ENCODE measurements around the gene HECTD3.
"Not testable (repeated sequence)": the region's sequence is repeated elsewhere in the genome, so short reads cannot be mapped to it uniquely, and the experiment has no call there.

Gene HECTD3

DNA sequence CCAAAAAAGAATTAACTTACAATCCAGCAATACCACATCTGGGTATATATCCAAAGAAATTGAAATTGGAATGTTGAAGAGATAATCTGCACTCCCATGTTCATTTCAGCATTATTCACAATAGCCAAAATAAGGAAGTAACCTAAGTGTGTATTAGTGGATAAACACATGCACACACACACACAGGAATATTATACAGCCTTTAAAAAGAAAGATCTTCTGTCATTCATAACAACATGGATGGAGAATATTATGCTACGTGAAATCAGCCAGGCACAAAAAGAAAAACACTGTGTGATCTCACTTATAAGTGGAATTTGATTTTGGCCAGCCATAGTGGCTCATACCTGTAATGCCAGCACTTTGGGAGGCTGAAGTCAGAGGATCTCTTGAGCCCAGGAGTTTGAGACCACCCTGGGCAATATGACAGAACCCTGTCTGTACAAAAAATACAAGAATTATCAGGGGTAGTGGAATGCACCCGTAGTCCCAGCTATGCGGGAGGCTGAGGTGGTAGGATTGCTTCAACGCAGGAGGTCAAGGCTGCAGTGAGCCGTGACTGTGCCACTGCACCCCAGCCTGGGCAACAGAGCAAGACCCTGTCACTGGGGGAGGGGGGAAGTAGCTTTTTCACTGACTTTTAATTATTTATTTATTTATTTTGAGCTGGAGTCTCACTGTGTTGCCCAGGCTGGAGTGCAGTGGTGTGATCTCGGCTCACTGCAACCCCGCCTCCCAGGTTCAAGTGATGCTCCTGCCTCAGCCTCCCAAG, 15.5 kb downstream of the HECTD3 start:
- no peaks in the 10 kb centered on the region for H3K36me3 ChIP-seq (ENCODE audit: insufficient read depth)
- no peaks in the 10 kb centered on the region for H3K4me1 ChIP-seq (ENCODE audit: low read depth, poor library complexity, severe bottlenecking)
- no peak overlapping the region for H3K27ac ChIP-seq
- no peaks in the 10 kb centered on the region for H3K79me2 ChIP-seq (ENCODE audit: insufficient read depth, low read depth)
- H3K27me3 ChIP-seq (ENCODE audit: insufficient read depth, low read depth): no peaks in the 10 kb centered on the region
- no peak overlapping the region for H2AFZ ChIP-seq (ENCODE audit: low read depth)
- no peak overlapping the region for H3K4me3 ChIP-seq (IDR thresholded peaks at IDR 0.05; ENCODE audit: insufficient read depth, low read depth, low read length)
- TF ChIP-seq, protein P1, sequence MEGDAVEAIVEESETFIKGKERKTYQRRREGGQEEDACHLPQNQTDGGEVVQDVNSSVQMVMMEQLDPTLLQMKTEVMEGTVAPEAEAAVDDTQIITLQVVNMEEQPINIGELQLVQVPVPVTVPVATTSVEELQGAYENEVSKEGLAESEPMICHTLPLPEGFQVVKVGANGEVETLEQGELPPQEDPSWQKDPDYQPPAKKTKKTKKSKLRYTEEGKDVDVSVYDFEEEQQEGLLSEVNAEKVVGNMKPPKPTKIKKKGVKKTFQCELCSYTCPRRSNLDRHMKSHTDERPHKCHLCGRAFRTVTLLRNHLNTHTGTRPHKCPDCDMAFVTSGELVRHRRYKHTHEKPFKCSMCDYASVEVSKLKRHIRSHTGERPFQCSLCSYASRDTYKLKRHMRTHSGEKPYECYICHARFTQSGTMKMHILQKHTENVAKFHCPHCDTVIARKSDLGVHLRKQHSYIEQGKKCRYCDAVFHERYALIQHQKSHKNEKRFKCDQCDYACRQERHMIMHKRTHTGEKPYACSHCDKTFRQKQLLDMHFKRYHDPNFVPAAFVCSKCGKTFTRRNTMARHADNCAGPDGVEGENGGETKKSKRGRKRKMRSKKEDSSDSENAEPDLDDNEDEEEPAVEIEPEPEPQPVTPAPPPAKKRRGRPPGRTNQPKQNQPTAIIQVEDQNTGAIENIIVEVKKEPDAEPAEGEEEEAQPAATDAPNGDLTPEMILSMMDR (conservative IDR thresholded peaks at IDR 0.05; ENCODE audit: low read depth, low read length): no peak
- H3K9ac ChIP-seq: no peak overlapping the region
- H4K20me1 ChIP-seq (ENCODE audit: insufficient read depth): no peaks in the 10 kb centered on the region
- H3K4me2 ChIP-seq: no peak overlapping the region

DNA sequence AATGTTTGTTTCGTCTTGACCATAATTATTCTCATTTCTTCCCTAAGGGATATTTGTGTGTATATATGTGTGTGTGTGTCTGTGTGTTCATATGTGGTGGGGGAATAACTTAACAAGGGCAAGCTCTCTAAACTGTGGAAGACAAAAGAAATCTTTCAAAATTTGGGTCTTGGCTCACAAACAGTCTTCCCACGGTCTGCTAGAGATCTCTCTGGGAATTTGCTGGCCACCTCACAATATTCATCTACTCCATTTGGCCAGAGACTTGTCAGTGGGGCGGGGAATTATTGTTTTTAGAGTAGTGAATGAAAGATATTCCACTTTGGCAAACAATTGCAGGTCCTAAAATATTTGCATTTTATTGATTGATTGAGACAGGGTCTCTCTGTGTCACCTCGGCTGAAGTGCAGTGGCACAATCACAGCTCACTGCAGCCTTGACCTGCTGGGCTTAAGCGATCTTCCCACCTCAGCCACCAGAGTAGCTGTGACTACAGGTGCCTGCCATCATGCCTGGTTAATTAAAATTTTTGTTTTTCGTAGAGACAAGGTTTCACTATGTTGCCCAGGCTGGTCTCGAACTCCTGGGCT, 16.7 kb downstream of the HECTD3 start:
- H3K4me1 ChIP-seq (ENCODE audit: low read depth, poor library complexity, severe bottlenecking): no peaks in the 10 kb centered on the region
- no peak overlapping the region for H3K4me3 ChIP-seq (IDR thresholded peaks at IDR 0.05; ENCODE audit: insufficient read depth, low read depth, low read length)
- no peak overlapping the region for H3K9ac ChIP-seq
- H3K4me2 ChIP-seq: no peak overlapping the region
- no peaks in the 10 kb centered on the region for H3K79me2 ChIP-seq (ENCODE audit: insufficient read depth, low read depth)
- no peaks in the 10 kb centered on the region for H3K36me3 ChIP-seq (ENCODE audit: insufficient read depth)
- H3K27me3 ChIP-seq (ENCODE audit: insufficient read depth, low read depth): no peaks in the 10 kb centered on the region
- TF ChIP-seq, protein P1 (conservative IDR thresholded peaks at IDR 0.05; ENCODE audit: low read depth, low read length): no peak
- no peak overlapping the region for H2AFZ ChIP-seq (ENCODE audit: low read depth)
- no peak overlapping the region for H3K27ac ChIP-seq
- H4K20me1 ChIP-seq (ENCODE audit: insufficient read depth): no peaks in the 10 kb centered on the region

DNA sequence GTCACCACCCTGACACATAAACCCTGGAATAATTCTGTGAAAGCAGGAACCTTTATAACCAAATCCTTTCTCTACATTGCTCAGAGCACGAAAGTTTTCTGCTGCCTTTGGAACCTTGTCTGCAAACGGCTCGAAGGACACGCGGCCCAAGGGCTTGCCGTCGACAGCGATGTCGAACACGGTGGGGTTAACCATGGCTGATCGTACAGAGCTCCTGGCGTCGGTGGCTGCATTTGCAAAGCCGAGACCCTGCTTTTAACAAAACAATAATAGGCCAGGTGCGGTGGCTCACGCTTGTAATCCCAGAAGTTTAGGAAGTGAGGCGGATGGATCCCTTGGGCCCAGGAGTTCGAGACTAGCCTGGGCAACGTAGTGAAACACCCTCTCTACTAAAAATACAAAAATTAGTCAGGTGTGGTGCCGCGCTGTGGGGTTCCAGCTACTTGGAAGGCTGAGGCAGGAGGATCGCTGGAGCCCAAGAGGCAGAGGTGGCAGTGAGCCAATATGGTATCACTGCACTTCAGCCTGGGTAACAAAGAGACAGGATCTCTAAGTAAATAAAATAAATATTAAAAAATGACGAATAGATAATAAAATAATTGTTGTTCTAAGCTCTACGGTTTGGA, 22.5 kb downstream of the HECTD3 start:
- Histone ChIP-seq H4K20me1 (ENCODE audit: insufficient read depth) (no peaks in the 10 kb centered on the region), H3K36me3 (ENCODE audit: insufficient read depth) (no peaks in the 10 kb centered on the region), H3K27ac (no peak overlapping the region), H3K4me2 (no peak overlapping the region), H3K4me3 (IDR thresholded peaks at IDR 0.05; ENCODE audit: insufficient read depth, low read depth, low read length) (no peak overlapping the region), H3K79me2 (ENCODE audit: insufficient read depth, low read depth) (peaks cover 13% of the 10 kb centered on the region; the same call in 1 of the 2 replicates), H3K4me1 (ENCODE audit: low read depth, poor library complexity, severe bottlenecking) (peaks cover 11% of the 10 kb centered on the region), H3K9ac (no peak overlapping the region), H3K27me3 (ENCODE audit: insufficient read depth, low read depth) (no peaks in the 10 kb centered on the region), H2AFZ (ENCODE audit: low read depth) (no peak overlapping the region)
- TF ChIP-seq, protein P1 (conservative IDR thresholded peaks at IDR 0.05; ENCODE audit: low read depth, low read length): no peak

DNA sequence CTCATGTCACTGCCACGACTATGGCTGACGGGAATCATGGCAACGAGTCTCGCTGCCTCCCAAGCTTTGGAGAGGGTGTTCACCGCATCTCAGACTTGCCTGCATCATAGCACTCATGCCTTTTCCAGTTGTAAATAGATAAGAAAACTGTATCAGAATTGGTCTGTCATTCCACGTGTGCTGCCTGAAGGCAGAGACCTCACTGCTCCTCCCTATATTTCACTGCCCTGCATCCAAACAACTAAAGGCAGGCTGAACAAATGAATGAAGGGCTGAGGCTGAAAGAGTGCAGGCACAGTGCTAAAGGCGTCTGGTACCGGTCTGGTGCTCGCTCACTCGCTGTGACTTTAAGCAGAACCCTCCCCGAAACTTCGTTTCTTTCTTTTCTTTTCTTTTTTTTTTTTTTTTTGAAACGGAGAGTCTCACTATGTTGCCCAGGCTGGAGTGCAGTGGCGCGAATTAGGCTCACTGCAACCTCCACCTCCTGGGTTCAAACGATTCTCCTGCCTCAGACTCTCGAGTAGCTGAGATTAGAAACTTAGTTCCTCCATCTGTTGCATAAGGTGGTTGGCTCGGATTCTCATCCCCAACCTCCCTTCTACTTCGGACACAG, 25.3 kb downstream of the HECTD3 start:
- H4K20me1 ChIP-seq (ENCODE audit: insufficient read depth): no peaks in the 10 kb centered on the region
- peak overlapping the region; percentile 56 for H3K27ac ChIP-seq
- no peaks in the 10 kb centered on the region for H3K27me3 ChIP-seq (ENCODE audit: insufficient read depth, low read depth)
- TF ChIP-seq, protein P1 (conservative IDR thresholded peaks at IDR 0.05; ENCODE audit: low read depth, low read length): no peak
- H3K9ac ChIP-seq: peak overlapping the region; percentile 58
- peaks cover 11% of the 10 kb centered on the region for H3K4me1 ChIP-seq (ENCODE audit: low read depth, poor library complexity, severe bottlenecking)
- peak overlapping the region; percentile 92 for H3K4me2 ChIP-seq
- H3K36me3 ChIP-seq (ENCODE audit: insufficient read depth): no peaks in the 10 kb centered on the region
- no peak overlapping the region for H3K4me3 ChIP-seq (IDR thresholded peaks at IDR 0.05; ENCODE audit: insufficient read depth, low read depth, low read length)
- peak overlapping the region; percentile 100 for H2AFZ ChIP-seq (ENCODE audit: low read depth)
- H3K79me2 ChIP-seq (ENCODE audit: insufficient read depth, low read depth): peaks cover 22% of the 10 kb centered on the region; the same call in 1 of the 2 replicates

DNA sequence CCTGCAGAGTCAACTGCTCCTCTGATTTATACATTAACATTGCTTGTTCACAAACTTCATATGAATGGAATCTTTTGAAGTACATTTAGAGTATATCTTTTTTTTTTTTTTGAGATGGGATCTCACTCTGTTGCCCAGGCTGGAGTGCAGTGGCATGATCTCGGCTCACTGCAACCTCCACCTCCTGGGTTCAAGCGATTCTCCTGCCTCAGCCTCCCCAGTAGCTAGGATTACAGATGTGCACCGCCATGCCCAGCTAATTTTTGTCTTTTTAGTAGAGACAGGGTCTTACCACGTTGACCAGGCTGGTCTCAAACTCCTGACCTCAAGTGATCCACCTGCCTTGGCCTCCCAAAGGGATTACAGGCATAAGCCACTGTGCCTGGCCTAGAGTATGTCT, 33.8 kb downstream of the HECTD3 start:
- not testable (repeated sequence) for H4K20me1 ChIP-seq (ENCODE audit: insufficient read depth); H2AFZ ChIP-seq (ENCODE audit: low read depth); H3K27me3 ChIP-seq (ENCODE audit: insufficient read depth, low read depth); H3K4me2 ChIP-seq; H3K36me3 ChIP-seq (ENCODE audit: insufficient read depth); H3K27ac ChIP-seq; H3K9ac ChIP-seq; H3K4me3 ChIP-seq (IDR thresholded peaks at IDR 0.05; ENCODE audit: insufficient read depth, low read depth, low read length)
- Histone ChIP-seq H3K4me1 (ENCODE audit: low read depth, poor library complexity, severe bottlenecking) (peaks cover 24% of the 10 kb centered on the region), H3K79me2 (ENCODE audit: insufficient read depth, low read depth) (peaks cover 12% of the 10 kb centered on the region; the same call in 1 of the 2 replicates)

All from KMS-11 (cell line).